K562 (cell line): Measurements from ENCODE around the gene TMEM214. TPM values are rescaled to one million over a fixed set of nuclear protein-coding genes. Genes with fewer than 3 reads are reported as not detected.

ENCODE experiments used
- CBX2 ChIP-seq: fragments of 200-600 bp; sonication (generic); IDR thresholded peaks from one replicate; pipeline ENCODE4 v1.6.1; 2012; ENCODE audit warnings: mild to moderate bottlenecking, low read length, inconsistent platforms; ENCODE audit not compliant: insufficient read depth, poor library complexity, severe bottlenecking
- HCFC1 ChIP-seq: IDR thresholded peaks from 2 replicates; pipeline ENCODE4 v1.6.1; 2012; ENCODE audit warnings: low read depth, low read length, improper control_type of control experiment
- MCM3 ChIP-seq: fragments of 450-650 bp; IDR thresholded peaks from 2 replicates; pipeline ENCODE4 v1.6.1; 2016
- MYNN ChIP-seq, 2 experiments: sonication (generic); formaldehyde crosslinking in 1 of 2; IDR thresholded peaks; 2 replicates each; pipeline versions ENCODE4 v1.5.0 to v1.6.1; 2016 to 2020; ENCODE audit warnings: antibody characterized with exemption in 1 of 2, missing genetic modification reagents in 1 of 2
- NCOA1 ChIP-seq: fragments of 450-650 bp; IDR thresholded peaks from 2 replicates; pipeline ENCODE4 v1.6.1; 2016; ENCODE audit warnings: low read depth
- NR2F6 ChIP-seq: fragments of 450-650 bp; formaldehyde crosslinking; IDR thresholded peaks from 2 replicates; pipeline ENCODE4 v1.4.0; 2020; ENCODE audit warnings: mild to moderate bottlenecking
- PCBP1 ChIP-seq: fragments of 200-400 bp; formaldehyde crosslinking; IDR thresholded peaks from 2 replicates; pipeline ENCODE4 v1.6.1; 2018; ENCODE audit warnings: mild to moderate bottlenecking, low read depth, low read length; ENCODE audit not compliant: poor library complexity, severe bottlenecking
- POU5F1 ChIP-seq: fragments of 150-350 bp; IDR thresholded peaks from 2 replicates; pipeline ENCODE4 v1.6.1; 2014; ENCODE audit warnings: borderline replicate concordance, low read length, low read depth, mild to moderate bottlenecking; ENCODE audit not compliant: partially characterized antibody
- SPI1 ChIP-seq: IDR thresholded peaks from 2 replicates; pipeline ENCODE4 v1.6.1; 2011; ENCODE audit warnings: low read depth, low read length, control low read depth, borderline replicate concordance
- ZNF165 ChIP-seq: fragments of 250-450 bp; sonication (Bioruptor Pico); IDR thresholded peaks from 2 replicates; pipeline ENCODE4 v1.4.0; 2020; ENCODE audit warnings: borderline replicate concordance
- ZNF324 ChIP-seq: fragments of 250-450 bp; sonication (Bioruptor Pico); IDR thresholded peaks from 2 replicates; pipeline ENCODE4 v1.4.0; 2020; ENCODE audit warnings: mild to moderate bottlenecking
- ZSCAN32 ChIP-seq: fragments of 450-650 bp; formaldehyde crosslinking; IDR thresholded peaks from 2 replicates; pipeline ENCODE4 v1.4.0; 2020; ENCODE audit warnings: mild to moderate bottlenecking, moderate library complexity
- polyA plus RNA-seq, 8 experiments: library from polyadenylated mRNA; depleted of rRNA in 4 of 8; stranded (reverse) in 5 of 8; unstranded in 3 of 8; fragments of >200 nt; fragmentation: Nextera tagmentation in 2 of 8; fragmentation: Illumina TruSeq in 1 of 8; extraction: Ambion mirVana in 2 of 8; extraction: Trizol in 1 of 8; gene quantifications; 2 replicates each; pipeline versions ENCODE4 v1.2.1 to v1.2.3, GENCODE V29; 2011 to 2014; ENCODE audit warnings: inconsistent platforms in 1 of 8, missing spikeins in 1 of 8
- total RNA-seq, 7 experiments: library from RNA; depleted of rRNA in 6 of 7; stranded (reverse); fragments of >200 nt in 6 of 7; fragmentation: Illumina TruSeq in 2 of 7; extraction: Trizol in 2 of 7; gene quantifications; 2 replicates each; pipeline versions ENCODE4 v1.2.1 to v1.2.3, GENCODE V29; 2011 to 2021; ENCODE audit warnings: low replicate concordance in 1 of 7
- TF ChIP-seq, protein P1 (sequence below): sonication (generic); formaldehyde crosslinking; IDR thresholded peaks from 2 replicates; pipeline ENCODE4 v1.8.0; 2022; ENCODE audit warnings: mild to moderate bottlenecking, missing genetic modification reagents
- TF ChIP-seq, protein P2 (sequence below): sonication (generic); formaldehyde crosslinking; IDR thresholded peaks from 2 replicates; pipeline ENCODE4 v1.4.0; 2020; ENCODE audit warnings: mild to moderate bottlenecking, missing genetic modification reagents
- TF ChIP-seq, protein P3 (sequence below), 2 experiments: fragments of 450-650 bp; formaldehyde crosslinking in 1 of 2; IDR thresholded peaks; 2 replicates each; pipeline versions ENCODE4 v1.4.0 to v1.6.1; 2014 to 2020; ENCODE audit warnings: mild to moderate bottlenecking in 2 of 2, borderline replicate concordance in 1 of 2, low read depth in 1 of 2

TMEM214 gene
- total and polyA plus RNA-seq, 9 of the 15 experiments (the other 6 are each of a cell fraction or from before 2014, with no cell fraction given), result 11.4 to 81.4 (median 44.1) TPM

DNA sequence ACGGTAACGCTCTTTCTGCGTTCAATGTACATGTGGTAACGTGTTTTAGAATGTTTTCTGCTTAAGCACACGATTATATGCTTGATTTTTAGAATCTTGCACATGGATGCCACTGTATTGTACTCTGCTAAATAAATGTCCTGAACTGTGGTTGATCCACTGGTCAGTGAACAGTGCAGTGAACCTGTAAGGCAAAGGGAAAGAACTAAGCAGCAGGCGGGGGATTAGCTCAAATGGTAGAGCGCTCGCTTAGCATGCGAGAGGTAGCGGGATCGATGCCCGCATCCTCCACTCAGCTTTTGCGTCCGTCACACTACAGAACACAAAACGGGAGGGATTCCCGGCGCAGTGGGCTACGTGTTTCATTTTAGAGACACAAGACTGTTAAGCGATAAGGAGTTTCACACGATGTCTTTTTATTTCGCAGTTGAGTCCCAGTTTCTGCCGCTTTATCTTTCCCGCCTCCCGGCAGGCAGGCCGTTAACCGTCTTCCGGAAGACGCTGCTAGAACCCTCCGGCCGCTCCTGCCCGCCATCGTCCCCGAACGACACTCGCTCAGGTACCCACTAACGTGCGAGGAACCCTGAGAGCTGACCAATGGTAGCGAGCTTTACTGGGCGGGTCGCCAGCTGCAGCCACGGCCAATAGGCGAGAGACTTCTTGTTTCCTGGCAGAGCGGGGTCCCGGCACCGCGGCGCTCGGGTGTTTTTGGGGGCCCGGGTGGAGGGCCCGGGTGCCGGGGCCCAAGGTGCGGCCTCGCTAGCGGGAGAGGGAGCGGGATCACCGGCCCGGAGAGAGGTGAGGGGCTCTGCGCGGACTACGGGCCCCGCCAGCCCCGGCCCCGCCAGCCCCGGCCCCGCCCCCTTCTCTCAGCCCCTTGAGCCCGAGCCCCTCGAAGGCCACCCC is 18.5 kb downstream of the TMEM214 start, which contains the start of gene AGBL5 (continued):
- no peak for TF ChIP-seq PCBP1
- TF ChIP-seq, protein P1, sequence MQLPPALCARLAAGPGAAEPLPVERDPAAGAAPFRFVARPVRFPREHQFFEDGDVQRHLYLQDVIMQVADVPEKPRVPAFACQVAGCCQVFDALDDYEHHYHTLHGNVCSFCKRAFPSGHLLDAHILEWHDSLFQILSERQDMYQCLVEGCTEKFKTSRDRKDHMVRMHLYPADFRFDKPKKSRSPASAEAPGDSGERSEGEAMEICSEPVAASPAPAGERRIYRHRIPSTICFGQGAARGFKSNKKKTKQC, result no peak; the same call in 1 of the 2 replicates
- TF ChIP-seq, protein P2, sequence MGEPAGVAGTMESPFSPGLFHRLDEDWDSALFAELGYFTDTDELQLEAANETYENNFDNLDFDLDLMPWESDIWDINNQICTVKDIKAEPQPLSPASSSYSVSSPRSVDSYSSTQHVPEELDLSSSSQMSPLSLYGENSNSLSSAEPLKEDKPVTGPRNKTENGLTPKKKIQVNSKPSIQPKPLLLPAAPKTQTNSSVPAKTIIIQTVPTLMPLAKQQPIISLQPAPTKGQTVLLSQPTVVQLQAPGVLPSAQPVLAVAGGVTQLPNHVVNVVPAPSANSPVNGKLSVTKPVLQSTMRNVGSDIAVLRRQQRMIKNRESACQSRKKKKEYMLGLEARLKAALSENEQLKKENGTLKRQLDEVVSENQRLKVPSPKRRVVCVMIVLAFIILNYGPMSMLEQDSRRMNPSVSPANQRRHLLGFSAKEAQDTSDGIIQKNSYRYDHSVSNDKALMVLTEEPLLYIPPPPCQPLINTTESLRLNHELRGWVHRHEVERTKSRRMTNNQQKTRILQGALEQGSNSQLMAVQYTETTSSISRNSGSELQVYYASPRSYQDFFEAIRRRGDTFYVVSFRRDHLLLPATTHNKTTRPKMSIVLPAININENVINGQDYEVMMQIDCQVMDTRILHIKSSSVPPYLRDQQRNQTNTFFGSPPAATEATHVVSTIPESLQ (CRISPR knock-in tag), result peak; percentile 94
- TF ChIP-seq SPI1, result no peak
- no peak for TF ChIP-seq ZNF165
- TF ChIP-seq MCM3, result no peak
- TF ChIP-seq ZSCAN32 (CRISPR knock-in tag), result peak; percentile 40; the same call in 1 of the 2 replicates
- TF ChIP-seq NR2F6 (CRISPR knock-in tag), result no peak; the same call in 1 of the 2 replicates
- TF ChIP-seq ZNF324 (CRISPR knock-in tag), result no peak
- TF ChIP-seq, protein P3, sequence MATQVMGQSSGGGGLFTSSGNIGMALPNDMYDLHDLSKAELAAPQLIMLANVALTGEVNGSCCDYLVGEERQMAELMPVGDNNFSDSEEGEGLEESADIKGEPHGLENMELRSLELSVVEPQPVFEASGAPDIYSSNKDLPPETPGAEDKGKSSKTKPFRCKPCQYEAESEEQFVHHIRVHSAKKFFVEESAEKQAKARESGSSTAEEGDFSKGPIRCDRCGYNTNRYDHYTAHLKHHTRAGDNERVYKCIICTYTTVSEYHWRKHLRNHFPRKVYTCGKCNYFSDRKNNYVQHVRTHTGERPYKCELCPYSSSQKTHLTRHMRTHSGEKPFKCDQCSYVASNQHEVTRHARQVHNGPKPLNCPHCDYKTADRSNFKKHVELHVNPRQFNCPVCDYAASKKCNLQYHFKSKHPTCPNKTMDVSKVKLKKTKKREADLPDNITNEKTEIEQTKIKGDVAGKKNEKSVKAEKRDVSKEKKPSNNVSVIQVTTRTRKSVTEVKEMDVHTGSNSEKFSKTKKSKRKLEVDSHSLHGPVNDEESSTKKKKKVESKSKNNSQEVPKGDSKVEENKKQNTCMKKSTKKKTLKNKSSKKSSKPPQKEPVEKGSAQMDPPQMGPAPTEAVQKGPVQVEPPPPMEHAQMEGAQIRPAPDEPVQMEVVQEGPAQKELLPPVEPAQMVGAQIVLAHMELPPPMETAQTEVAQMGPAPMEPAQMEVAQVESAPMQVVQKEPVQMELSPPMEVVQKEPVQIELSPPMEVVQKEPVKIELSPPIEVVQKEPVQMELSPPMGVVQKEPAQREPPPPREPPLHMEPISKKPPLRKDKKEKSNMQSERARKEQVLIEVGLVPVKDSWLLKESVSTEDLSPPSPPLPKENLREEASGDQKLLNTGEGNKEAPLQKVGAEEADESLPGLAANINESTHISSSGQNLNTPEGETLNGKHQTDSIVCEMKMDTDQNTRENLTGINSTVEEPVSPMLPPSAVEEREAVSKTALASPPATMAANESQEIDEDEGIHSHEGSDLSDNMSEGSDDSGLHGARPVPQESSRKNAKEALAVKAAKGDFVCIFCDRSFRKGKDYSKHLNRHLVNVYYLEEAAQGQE (IDR thresholded peaks at IDR 0.05; ENCODE audit: borderline replicate concordance), result peak; percentile 28; the same call in 1 of the 2 replicates
- TF ChIP-seq, protein P3 (CRISPR knock-in tag; IDR thresholded peaks at IDR 0.05; ENCODE audit: low read depth), result peak; percentile 70; the same call in 1 of the 2 replicates
- peak; percentile 57 for TF ChIP-seq NCOA1
- peak; percentile 59 for TF ChIP-seq HCFC1
- TF ChIP-seq MYNN (IDR thresholded peaks at IDR 0.05), result peak; percentile 18; the same call in 1 of the 2 replicates
- no peak for TF ChIP-seq MYNN (CRISPR knock-in tag; IDR thresholded peaks at IDR 0.05)
- TF ChIP-seq POU5F1, result no peak
- no peak for TF ChIP-seq CBX2
